HepG2 (cell line): ENCODE results near the gene SPN.

Experiments
- PREB ChIP-seq: sonication (generic); formaldehyde crosslinking; IDR thresholded peaks from 2 replicates; pipeline ENCODE4 v1.4.0; 2020; ENCODE audit warnings: missing genetic modification reagents
- RFX3 ChIP-seq: IDR thresholded peaks from 2 replicates; pipeline ENCODE4 v1.6.1; 2016; ENCODE audit warnings: missing biosample characterization, missing genetic modification reagents
- SNRNP70 ChIP-seq: fragments of 200-400 bp; formaldehyde crosslinking; IDR thresholded peaks from 2 replicates; pipeline ENCODE4 v1.6.1; 2017; ENCODE audit warnings: mild to moderate bottlenecking, low read depth, low read length, moderate library complexity
- ZNF12 ChIP-seq: sonication (generic); formaldehyde crosslinking; IDR thresholded peaks from 2 replicates; pipeline ENCODE4 v1.5.0; 2020; ENCODE audit warnings: missing genetic modification reagents
- ZSCAN21 ChIP-seq: sonication (generic); formaldehyde crosslinking; IDR thresholded peaks from 2 replicates; pipeline ENCODE4 v1.8.0; 2022; ENCODE audit warnings: mild to moderate bottlenecking, missing genetic modification reagents, moderate library complexity, borderline replicate concordance
- TF ChIP-seq, protein P1 (sequence below): sonication (generic); formaldehyde crosslinking; IDR thresholded peaks from 2 replicates; pipeline ENCODE4 v1.5.1; 2020; ENCODE audit warnings: missing genetic modification reagents, mild to moderate bottlenecking, borderline replicate concordance
- TF ChIP-seq, protein P2 (sequence below): sonication (generic); formaldehyde crosslinking; IDR thresholded peaks from 2 replicates; pipeline ENCODE4 v1.8.0; 2023; ENCODE audit warnings: mild to moderate bottlenecking, missing genetic modification reagents

DNA sequence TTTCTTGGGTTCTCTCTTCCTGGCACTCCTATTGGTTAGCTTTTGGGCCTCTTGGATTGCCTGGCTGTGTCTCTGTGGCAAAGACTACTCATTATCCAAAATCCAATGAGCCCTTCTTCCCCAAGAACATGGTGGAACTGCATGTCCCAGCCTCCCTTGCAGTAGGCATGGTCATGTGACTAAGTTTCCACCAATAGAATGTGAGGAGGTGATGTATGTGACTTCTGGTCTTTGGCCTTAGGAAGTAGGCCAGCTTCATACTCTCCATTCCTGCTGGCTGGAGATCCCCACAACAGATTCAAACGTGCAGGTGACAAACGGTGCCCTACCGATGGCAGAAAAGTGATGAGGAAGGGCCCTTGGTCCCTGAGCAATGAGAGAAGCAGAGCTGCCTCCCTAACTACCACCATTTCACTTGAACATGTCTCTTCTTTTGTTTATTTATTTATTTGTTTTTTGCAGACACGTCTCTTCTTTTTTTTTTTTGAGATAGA lies 17.3 kb upstream of the SPN start:
- TF ChIP-seq SNRNP70 (no peak), PREB (no peak), RFX3 (CRISPR knock-in tag) (no peak), ZNF12 (CRISPR knock-in tag) (no peak), ZSCAN21 (CRISPR knock-in tag) (no peak)
- TF ChIP-seq, protein P1, sequence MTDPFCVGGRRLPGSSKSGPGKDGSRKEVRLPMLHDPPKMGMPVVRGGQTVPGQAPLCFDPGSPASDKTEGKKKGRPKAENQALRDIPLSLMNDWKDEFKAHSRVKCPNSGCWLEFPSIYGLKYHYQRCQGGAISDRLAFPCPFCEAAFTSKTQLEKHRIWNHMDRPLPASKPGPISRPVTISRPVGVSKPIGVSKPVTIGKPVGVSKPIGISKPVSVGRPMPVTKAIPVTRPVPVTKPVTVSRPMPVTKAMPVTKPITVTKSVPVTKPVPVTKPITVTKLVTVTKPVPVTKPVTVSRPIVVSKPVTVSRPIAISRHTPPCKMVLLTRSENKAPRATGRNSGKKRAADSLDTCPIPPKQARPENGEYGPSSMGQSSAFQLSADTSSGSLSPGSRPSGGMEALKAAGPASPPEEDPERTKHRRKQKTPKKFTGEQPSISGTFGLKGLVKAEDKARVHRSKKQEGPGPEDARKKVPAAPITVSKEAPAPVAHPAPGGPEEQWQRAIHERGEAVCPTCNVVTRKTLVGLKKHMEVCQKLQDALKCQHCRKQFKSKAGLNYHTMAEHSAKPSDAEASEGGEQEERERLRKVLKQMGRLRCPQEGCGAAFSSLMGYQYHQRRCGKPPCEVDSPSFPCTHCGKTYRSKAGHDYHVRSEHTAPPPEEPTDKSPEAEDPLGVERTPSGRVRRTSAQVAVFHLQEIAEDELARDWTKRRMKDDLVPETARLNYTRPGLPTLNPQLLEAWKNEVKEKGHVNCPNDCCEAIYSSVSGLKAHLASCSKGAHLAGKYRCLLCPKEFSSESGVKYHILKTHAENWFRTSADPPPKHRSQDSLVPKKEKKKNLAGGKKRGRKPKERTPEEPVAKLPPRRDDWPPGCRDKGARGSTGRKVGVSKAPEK (CRISPR knock-in tag) = no peak
- TF ChIP-seq, protein P2, sequence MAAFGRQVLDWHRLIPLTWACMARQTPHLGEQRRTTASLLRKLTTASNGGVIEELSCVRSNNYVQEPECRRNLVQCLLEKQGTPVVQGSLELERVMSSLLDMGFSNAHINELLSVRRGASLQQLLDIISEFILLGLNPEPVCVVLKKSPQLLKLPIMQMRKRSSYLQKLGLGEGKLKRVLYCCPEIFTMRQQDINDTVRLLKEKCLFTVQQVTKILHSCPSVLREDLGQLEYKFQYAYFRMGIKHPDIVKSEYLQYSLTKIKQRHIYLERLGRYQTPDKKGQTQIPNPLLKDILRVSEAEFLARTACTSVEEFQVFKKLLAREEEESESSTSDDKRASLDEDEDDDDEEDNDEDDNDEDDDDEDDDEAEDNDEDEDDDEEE (CRISPR knock-in tag) = no peak
